Upper lobe of left lung (tissue), 6 donors: ENCODE data around the gene UIMC1. TPM values are rescaled to one million over a fixed set of nuclear protein-coding genes. Genes with fewer than 3 reads are reported as not detected.
A peak's percentile ranks its signal among the peaks of the same experiment; 100 is the strongest.
"Not testable (repeated sequence)": the region's sequence is repeated elsewhere in the genome, so short reads cannot be mapped to it uniquely, and the experiment has no call there.

Experiments
- ATAC-seq, 2 donors: fragments of 200-7000 bp; cut with Tn5 transposase; one replicate each; pipeline ENCODE4 v1.9.1; 2022; ENCODE audit warnings: mild to moderate bottlenecking in 2 of 2, moderate library complexity in 2 of 2; ENCODE audit not compliant: low FRiP score in 2 of 2
- DNase-seq, 2 donors: peaks; one replicate each; pipeline ENCODE4 v3.0.0-alpha.2; 2019 to 2020
- H3K27ac ChIP-seq, 4 donors: fragments of 200-600 bp; sonication (generic); one replicate each; pipeline ENCODE4 v1.5.1; 2016 to 2019
- H3K27me3 ChIP-seq, 4 donors: fragments of 200-600 bp; sonication (generic); one replicate each; pipeline ENCODE4 v1.5.1; 2017 to 2019
- H3K36me3 ChIP-seq, 4 donors: fragments of 200-600 bp; sonication (generic); one replicate each; pipeline ENCODE4 v1.5.1; 2016 to 2019
- H3K4me1 ChIP-seq, 4 donors: fragments of 200-600 bp; sonication (generic); one replicate each; pipeline ENCODE4 v1.5.1; 2018 to 2019
- H3K4me3 ChIP-seq, 4 donors: fragments of 200-600 bp; sonication (generic); one replicate each; pipeline ENCODE4 v1.5.1; 2017 to 2019; ENCODE audit warnings: mild to moderate bottlenecking in 2 of 4, moderate library complexity in 1 of 4
- H3K9me3 ChIP-seq, 4 donors: fragments of 200-600 bp; sonication (generic); one replicate each; pipeline ENCODE4 v1.5.1; 2018 to 2019
- EP300 ChIP-seq, 4 donors: sonication (generic); formaldehyde crosslinking; IDR thresholded peaks; one replicate each; pipeline ENCODE4 v1.5.1; 2017; ENCODE audit warnings: antibody characterized with exemption in 4 of 4, control low read depth in 2 of 4
- POLR2A ChIP-seq, 4 donors: fragments of 450-650 bp; IDR thresholded peaks; one replicate each; pipeline ENCODE4 v1.5.1; 2016 to 2017; ENCODE audit warnings: antibody characterized with exemption in 4 of 4, mild to moderate bottlenecking in 2 of 4
- POLR2AphosphoS5 ChIP-seq, 2 donors: sonication (generic); formaldehyde crosslinking; IDR thresholded peaks; one replicate each; pipeline ENCODE4 v1.5.1; 2017; ENCODE audit warnings: antibody characterized with exemption in 2 of 2
- WGBS, 2 donors: methylation state at CpG; one replicate each; pipeline ENCODE4 v1.1.5; 2017 to 2018; 5-methylcytosine and 5-hydroxymethylcytosine counted together
- total RNA-seq, 6 donors: library from RNA; depleted of rRNA in 4 of 6; stranded (reverse); fragments of >200 nt in 4 of 6; gene quantifications; one replicate each; pipeline versions ENCODE4 v1.1.0 to v1.2.1, GENCODE V29; 2016 to 2021
- TF ChIP-seq, protein P1 (sequence below), 6 experiments: fragments of 450-650 bp in 4 of 6; fragments of 200-600 bp in 2 of 6; sonication (generic) in 2 of 6; IDR thresholded peaks; one replicate each; pipeline ENCODE4 v1.5.1; 2016 to 2019; ENCODE audit warnings: antibody characterized with exemption in 6 of 6
- donor health status: DM: no; HTN: no; CAD: no; lungs with moderate emphysema.
- donor health status: DM: no; HTN: yes; CAD: no; lungs with severe emphysema.

The UIMC1 gene
- total RNA-seq = 10 to 100 TPM; 26.7 to 87.0 (median 37.9) TPM

DNA sequence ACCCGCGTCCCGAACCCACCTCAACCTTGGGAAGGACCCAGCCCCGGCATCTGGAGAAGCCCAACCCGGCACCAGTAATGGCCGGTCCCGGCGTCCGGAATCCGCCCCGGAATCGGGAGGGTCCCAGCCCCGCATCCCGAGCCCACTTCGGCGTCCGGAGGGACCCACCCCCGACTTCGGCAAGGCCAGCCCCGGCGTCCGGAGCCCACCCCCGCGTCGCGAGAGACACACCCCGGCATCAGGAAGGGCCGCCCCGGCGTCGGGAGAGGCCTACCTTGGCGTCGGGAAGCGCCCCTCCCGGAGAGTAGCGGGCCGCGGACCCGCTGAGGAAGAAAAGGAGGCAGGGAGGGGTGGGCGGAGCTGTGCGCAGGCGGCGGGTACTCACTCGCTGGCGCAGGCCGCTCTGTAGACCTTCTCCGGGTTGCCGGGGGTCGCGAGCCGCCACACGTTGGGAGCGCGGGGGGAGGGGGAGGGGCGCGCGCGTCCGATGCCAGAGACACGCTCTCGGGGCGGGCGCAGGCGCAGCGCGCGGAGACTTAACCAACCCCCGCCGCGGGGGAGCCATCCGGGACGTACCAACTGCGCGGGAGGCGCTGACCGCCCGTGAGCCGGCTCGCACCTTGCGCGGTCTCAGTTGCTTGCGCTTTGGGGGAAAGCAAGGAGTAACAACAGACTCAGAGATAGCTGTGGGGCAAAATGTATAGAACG lies at the start of gene UIMC1:
Gene UIMC1 (minus strand): TSS at position 515 of the 708 bp plus-strand sequence. CDS start 24,164 bp downstream, outside the sequence.
- ATAC-seq (peak; percentile 97), DNase-seq (peak; percentile 93 to 99)
- H3K36me3 ChIP-seq = no peaks in the 10 kb centered on the region
- peak within 1 kb of the TSS; percentile 90 to 96 (median 92) for H3K27ac ChIP-seq
- H3K4me3 ChIP-seq = peak within 1 kb of the TSS; percentile 64 to 97 (median 80)
- 0 to 2% methylated on average over 9 to 16 of the region's 83 CpGs for WGBS, 2 donors
- TF ChIP-seq EP300 (IDR thresholded peaks at IDR 0.05) (no peak), POLR2AphosphoS5 (IDR thresholded peaks at IDR 0.05) (peak; percentile 39 to 79), POLR2A (IDR thresholded peaks at IDR 0.05) (peak in 1 of 4 donors; percentile 58)
- TF ChIP-seq, protein P1, sequence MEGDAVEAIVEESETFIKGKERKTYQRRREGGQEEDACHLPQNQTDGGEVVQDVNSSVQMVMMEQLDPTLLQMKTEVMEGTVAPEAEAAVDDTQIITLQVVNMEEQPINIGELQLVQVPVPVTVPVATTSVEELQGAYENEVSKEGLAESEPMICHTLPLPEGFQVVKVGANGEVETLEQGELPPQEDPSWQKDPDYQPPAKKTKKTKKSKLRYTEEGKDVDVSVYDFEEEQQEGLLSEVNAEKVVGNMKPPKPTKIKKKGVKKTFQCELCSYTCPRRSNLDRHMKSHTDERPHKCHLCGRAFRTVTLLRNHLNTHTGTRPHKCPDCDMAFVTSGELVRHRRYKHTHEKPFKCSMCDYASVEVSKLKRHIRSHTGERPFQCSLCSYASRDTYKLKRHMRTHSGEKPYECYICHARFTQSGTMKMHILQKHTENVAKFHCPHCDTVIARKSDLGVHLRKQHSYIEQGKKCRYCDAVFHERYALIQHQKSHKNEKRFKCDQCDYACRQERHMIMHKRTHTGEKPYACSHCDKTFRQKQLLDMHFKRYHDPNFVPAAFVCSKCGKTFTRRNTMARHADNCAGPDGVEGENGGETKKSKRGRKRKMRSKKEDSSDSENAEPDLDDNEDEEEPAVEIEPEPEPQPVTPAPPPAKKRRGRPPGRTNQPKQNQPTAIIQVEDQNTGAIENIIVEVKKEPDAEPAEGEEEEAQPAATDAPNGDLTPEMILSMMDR (IDR thresholded peaks at IDR 0.05) = no peak
- H3K27me3 ChIP-seq = no peaks in the 10 kb centered on the region
- peaks cover 14 to 35% (median 15%) of the 10 kb centered on the region in 4 donors for H3K4me1 ChIP-seq
- no peaks in the 10 kb centered on the region for H3K9me3 ChIP-seq

DNA sequence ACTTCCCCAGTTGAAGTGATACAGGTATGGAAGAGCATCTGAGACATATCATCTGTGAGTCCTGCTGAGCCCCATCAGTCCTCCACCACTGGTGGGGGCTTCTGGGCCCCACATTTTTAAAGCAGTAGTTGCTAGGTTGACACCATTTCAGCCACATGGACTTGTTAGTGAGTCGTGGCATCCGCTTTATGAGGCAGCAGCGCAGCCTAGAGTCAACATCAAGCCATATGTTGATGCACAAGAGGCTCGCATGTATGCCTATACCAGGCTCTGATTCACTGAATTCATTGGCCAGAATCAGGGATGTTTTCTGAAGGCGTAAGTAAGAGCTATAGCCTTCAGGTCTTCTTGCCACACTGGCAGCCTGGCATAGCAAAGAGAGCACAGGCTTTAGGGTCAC lies 42.7 kb upstream of the UIMC1 start:
- Histone ChIP-seq H3K36me3 (peaks cover 5 to 84% (median 35%) of the 10 kb centered on the region in 4 donors), H3K27me3 (no peaks in the 10 kb centered on the region), H3K4me1 (peaks cover 0 to 3% (median 0%) of the 10 kb centered on the region in 4 donors), H3K27ac (no peak overlapping the region), H3K9me3 (no peaks in the 10 kb centered on the region), H3K4me3 (no peak overlapping the region)
- TF ChIP-seq, protein P1 (IDR thresholded peaks at IDR 0.05) = no peak
- WGBS, 2 donors = 80 to 91% methylated on average over 3 to 5 of the region's 5 CpGs
- no peak for ATAC-seq
- no peak for DNase-seq

DNA sequence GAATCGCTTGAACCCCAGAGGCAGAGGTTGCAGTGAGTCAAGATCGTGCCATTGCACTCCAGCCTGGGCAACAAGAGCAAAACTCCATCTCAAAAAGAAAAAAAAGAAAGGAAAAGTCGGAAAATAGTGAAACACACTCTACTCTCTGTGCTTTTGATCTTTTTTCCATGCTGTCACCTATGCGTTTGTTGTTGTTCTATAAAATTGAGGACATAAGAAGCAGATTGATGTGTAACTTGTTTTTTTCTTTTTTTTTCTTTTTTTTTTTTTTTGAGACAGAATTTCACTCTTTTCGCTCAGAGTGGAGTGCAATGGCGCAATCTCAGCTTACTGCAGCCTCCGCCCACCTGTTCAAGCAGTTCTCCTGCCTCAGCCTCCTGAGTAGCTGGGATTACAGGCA lies 42.0 kb upstream of the UIMC1 start:
- not testable (repeated sequence) for DNase-seq, H3K27me3 ChIP-seq, H3K9me3 ChIP-seq, H3K27ac ChIP-seq, ATAC-seq, H3K4me1 ChIP-seq, H3K4me3 ChIP-seq
- 94 to 96% methylated on average over 7 of the region's 7 CpGs for WGBS, 2 donors
- peaks cover 5 to 84% (median 35%) of the 10 kb centered on the region in 4 donors for H3K36me3 ChIP-seq

DNA sequence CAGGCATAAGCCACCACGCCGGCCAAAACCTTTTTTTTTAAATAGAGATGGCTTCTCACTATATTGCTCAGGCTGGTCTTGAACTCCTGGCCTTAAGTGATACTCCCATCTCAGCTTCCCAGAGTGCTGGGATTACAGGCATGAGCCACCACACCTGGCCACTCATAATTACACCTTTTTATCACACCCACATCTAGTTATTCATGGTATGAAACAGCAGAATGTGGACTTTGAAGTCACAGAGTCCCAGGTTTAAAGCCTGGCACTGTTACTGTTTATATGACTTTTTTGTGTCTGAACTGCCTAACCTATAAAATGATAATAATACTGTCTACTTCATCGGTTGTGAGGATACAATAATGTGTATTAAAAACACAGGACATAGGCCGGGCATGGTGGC lies 39.1 kb upstream of the UIMC1 start:
- Histone ChIP-seq H3K36me3 (peaks cover 9 to 81% (median 39%) of the 10 kb centered on the region in 4 donors), H3K4me1 (peaks cover 0 to 5% (median 0%) of the 10 kb centered on the region in 4 donors), H3K9me3 (no peaks in the 10 kb centered on the region), H3K27me3 (no peaks in the 10 kb centered on the region), H3K4me3 (no peak overlapping the region), H3K27ac (no peak overlapping the region)
- ATAC-seq (no peak), DNase-seq (no peak)
- TF ChIP-seq POLR2AphosphoS5 (IDR thresholded peaks at IDR 0.05) = no peak
- TF ChIP-seq POLR2A (IDR thresholded peaks at IDR 0.05) = no peak
- TF ChIP-seq, protein P1 (IDR thresholded peaks at IDR 0.05) = no peak
- no peak for TF ChIP-seq EP300 (IDR thresholded peaks at IDR 0.05)
- 97 to 98% methylated on average over 4 of the region's 4 CpGs for WGBS, 2 donors

DNA sequence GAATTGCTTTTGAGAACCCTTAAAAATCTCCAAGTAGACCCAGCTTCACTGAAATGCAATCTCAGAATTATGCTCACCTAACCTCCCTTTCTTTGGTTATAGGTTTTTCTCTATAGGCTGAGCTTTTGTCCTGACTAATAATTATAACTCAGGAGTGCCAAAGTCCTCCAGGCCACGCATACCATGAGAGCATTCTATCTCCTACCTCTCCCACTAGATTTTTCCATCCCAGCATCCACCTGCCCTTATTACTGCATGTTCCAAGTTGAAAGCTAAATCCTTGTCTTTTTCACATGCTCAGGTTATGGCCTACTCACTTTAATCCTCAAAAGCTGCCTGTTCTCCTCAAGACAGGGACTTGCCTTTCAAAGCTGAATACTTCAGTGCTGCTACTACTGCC lies 38.1 kb upstream of the UIMC1 start:
- H3K4me1 ChIP-seq = peaks cover 0 to 5% (median 0%) of the 10 kb centered on the region in 4 donors
- ATAC-seq (no peak), DNase-seq (no peak)
- H3K36me3 ChIP-seq = peaks cover 9 to 71% (median 36%) of the 10 kb centered on the region in 4 donors
- peak overlapping the region in 2 of 4 donors; percentile 29 to 69 for H3K27ac ChIP-seq
- H3K9me3 ChIP-seq = no peaks in the 10 kb centered on the region
- 79 to 97% methylated on average over 1 of the region's 1 CpG for WGBS, 2 donors
- no peak overlapping the region for H3K4me3 ChIP-seq
- TF ChIP-seq EP300 (IDR thresholded peaks at IDR 0.05) (no peak), POLR2A (IDR thresholded peaks at IDR 0.05) (no peak), POLR2AphosphoS5 (IDR thresholded peaks at IDR 0.05) (no peak)
- TF ChIP-seq, protein P1 (IDR thresholded peaks at IDR 0.05) = no peak
- H3K27me3 ChIP-seq = no peaks in the 10 kb centered on the region
